PFSK-1 (cell line): ENCODE results near the gene HSPA12A.

Experiments
- FOXP2 ChIP-seq: optimal IDR thresholded peaks from 2 replicates; pipeline ENCODE3; 2011; ENCODE audit warnings: borderline replicate concordance, control low read depth, inconsistent platforms; ENCODE audit not compliant: insufficient read depth; ENCODE audit errors: extremely low read length, extremely low read depth
- POLR2AphosphoS5 ChIP-seq: IDR thresholded peaks from 2 replicates; pipeline ENCODE4 v1.6.1; 2012; ENCODE audit warnings: low read depth, mild to moderate bottlenecking, control low read depth, low read length, moderate library complexity
- REST ChIP-seq, 2 experiments: IDR thresholded peaks; 2 replicates each; pipeline versions ENCODE4 v1.6.1 to v1.8.0; 2011 to 2012; ENCODE audit warnings: low read depth in 2 of 2, low read length in 2 of 2, control low read depth in 1 of 2, inconsistent platforms in 1 of 2, mild to moderate bottlenecking in 1 of 2, moderate library complexity in 1 of 2; ENCODE audit not compliant: insufficient read depth in 1 of 2
- SIN3A ChIP-seq: IDR thresholded peaks from 2 replicates; pipeline ENCODE4 v1.6.1; 2012; ENCODE audit warnings: mild to moderate bottlenecking, low read length, moderate library complexity, borderline replicate concordance; ENCODE audit not compliant: insufficient read depth
- TAF1 ChIP-seq: IDR thresholded peaks from 2 replicates; pipeline ENCODE4 v1.6.1; 2012; ENCODE audit warnings: low read length, control low read depth, borderline replicate concordance; ENCODE audit not compliant: insufficient read depth

Gene HSPA12A

GRCh38 chr10:116668446-116668845, 73.9 kb downstream of the HSPA12A start:
- TF ChIP-seq POLR2AphosphoS5 (no peak), REST (IDR thresholded peaks at IDR 0.05; ENCODE audit: insufficient read depth in 1 of 2, low read depth in 2 of 2, low read length in 2 of 2) (no peak), TAF1 (no peak), FOXP2 (no peak), SIN3A (no peak)

GRCh38 chr10:116668018-116668417, 74.3 kb downstream of the HSPA12A start:
- TF ChIP-seq REST (IDR thresholded peaks at IDR 0.05; ENCODE audit: insufficient read depth in 1 of 2, low read depth in 2 of 2, low read length in 2 of 2): no peak
- no peak for TF ChIP-seq FOXP2
- no peak for TF ChIP-seq POLR2AphosphoS5
- TF ChIP-seq SIN3A: no peak
- TF ChIP-seq TAF1: no peak

GRCh38 chr10:116667484-116667883, 74.9 kb downstream of the HSPA12A start:
- TF ChIP-seq SIN3A: no peak

- TF ChIP-seq REST (IDR thresholded peaks at IDR 0.05; ENCODE audit: insufficient read depth in 1 of 2, low read depth in 2 of 2, low read length in 2 of 2) (no peak), FOXP2 (no peak)
These were observed 76.7 kb downstream of the HSPA12A start for GRCh38 chr10:116665541-116666125.

GRCh38 chr10:116664631-116665030, 77.7 kb downstream of the HSPA12A start:
- no peak for TF ChIP-seq SIN3A
- no peak for TF ChIP-seq FOXP2
- TF ChIP-seq TAF1: no peak
- no peak for TF ChIP-seq POLR2AphosphoS5
- no peak for TF ChIP-seq REST (IDR thresholded peaks at IDR 0.05; ENCODE audit: insufficient read depth in 1 of 2, low read depth in 2 of 2, low read length in 2 of 2)

GRCh38 chr10:116663342-116663741, 79.0 kb downstream of the HSPA12A start:
- TF ChIP-seq REST (IDR thresholded peaks at IDR 0.05; ENCODE audit: insufficient read depth in 1 of 2, low read depth in 2 of 2, low read length in 2 of 2) (no peak), POLR2AphosphoS5 (no peak), TAF1 (no peak), SIN3A (no peak)
